Islet of Langerhans (tissue), 1 donor: ENCODE results near the gene LMNB1.

Experiments used
- FAIRE-seq: peaks from one replicate; lab custom pipeline; 2011; peaks lifted over from hg19 to GRCh38; lab: Jason Lieb, UNC

LMNB1 gene

DNA sequence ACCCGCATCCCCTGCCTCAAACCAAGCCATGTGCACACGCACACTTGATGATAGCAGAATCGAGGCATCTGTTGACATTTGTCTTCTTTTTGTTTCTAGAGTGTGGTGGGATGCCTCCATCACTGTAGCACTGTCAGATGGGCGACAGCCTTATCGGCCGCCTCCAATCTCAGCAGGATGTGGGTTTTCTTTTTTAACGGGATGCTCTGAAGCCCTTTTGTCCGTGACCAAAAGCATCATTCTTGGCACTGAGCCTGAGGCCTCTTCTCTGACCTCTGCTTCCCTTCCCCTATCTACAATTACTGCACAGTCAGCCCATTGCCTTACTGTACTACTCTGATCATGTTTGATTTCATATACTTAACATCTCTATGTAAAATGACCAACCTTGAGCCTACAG lies 78.3 kb downstream of the LMNB1 start:
- FAIRE-seq = no peak

DNA sequence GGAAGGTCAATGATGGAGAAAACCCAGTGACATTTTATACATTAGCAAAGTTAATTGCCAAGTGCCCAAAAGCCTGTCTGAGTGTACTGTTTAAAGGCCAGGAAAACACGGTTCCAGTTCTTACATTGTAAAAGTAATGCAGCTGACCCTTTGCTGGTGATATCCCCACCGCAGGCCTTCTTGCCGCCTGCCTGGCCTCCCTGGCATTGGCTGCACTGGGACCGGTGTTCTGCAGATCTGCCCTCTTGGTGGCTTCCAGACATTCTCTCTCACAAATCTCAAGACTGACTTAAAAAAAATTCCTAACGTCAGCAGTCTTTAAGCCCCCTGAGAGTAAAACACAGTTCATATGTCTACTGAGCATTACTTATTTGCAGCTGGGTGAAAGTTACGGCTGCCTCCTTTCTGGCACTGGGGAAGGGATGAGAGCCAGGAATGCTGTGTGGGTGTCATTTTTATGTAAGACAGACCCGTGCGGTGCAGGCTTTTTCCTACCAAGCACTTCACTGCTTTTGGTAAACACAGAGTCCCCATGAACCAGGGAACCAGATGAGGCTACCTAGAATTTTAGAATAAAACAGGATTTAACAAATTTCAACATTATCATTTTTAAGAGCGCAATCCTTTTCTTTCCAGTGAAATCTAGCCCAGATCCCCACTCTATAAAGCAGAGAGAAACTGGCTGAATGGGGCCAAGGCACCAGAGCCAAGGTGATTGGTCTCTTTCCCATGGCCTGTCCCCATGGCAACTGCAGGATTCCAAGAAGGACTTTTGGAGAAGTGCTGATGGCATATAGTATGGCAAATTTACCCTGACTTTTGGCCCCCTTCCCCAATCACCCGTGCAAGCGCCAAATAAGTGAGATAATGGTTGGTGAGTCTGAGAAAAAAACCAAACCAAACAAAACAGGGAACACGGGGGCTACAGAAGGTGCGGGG lies 80.8 kb downstream of the LMNB1 start:
- no peak for FAIRE-seq

DNA sequence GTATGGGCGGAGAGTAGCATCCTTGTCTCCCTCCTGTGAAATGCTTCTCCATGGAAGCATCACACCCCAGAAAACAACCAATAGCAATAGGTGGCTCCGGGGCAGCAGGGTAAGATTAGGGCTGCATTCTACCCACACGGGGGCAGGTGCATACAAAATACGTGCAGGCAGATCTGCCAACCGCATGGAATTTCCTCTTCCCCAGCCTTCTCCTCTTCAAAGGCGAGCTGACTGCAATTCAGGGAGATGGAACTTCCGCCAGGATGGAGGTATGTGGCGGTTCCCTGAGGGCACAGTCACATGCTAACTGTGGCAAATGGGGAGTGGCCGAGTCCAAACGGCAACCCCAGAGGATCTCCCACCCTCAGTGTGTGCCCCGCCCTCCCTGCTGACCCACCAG lies 81.5 kb downstream of the LMNB1 start:
- no peak for FAIRE-seq

DNA sequence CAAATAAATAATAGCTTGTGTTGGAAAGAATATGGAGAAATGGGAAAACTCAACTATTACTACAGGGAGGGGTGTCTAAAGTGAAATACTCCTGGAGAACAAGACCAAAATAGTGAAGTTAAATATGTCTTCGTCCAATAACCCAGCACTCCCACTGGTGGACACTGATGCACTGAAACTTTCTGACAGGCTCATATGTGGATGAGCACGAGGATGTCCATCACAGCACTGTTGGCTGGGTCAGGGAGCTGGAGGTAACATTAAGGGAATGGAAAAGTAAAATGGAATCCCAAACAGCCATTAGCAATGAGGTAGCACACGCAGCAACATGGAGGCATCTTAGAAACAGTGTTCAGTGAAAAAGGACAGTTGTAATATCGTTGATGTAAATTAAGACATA lies 86.5 kb downstream of the LMNB1 start:
- no peak for FAIRE-seq

DNA sequence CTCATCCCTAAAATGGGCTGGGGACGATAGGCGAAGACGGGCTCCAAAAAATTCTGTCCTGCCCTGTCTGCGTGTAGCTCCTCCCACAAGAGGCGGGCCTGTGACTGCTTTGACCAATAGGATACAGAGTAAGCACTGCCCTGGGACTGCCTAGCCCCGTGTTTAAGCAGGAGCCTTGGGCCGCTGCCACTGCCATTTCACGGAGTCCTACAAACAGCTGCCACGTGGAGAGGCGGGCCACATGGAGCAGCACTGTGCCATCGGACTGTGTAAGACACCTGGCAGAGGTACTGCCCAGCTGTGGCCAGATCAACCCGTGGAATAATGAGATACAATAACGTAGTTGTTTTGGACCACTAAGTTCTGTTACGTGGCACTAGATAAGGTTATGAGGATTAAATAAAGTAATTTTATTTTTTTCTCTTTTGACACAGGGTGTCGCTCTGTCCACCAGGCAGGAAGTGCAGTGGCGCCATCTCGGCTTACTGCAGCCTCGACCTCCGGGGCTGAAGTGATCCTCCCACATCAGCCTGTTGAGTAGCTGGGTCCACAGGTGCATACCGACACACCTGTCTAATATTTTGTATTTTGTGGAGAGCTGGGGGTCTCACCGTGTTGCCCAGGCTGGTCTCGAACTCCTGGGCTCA lies 87.2 kb downstream of the LMNB1 start:
- FAIRE-seq = no peak

DNA sequence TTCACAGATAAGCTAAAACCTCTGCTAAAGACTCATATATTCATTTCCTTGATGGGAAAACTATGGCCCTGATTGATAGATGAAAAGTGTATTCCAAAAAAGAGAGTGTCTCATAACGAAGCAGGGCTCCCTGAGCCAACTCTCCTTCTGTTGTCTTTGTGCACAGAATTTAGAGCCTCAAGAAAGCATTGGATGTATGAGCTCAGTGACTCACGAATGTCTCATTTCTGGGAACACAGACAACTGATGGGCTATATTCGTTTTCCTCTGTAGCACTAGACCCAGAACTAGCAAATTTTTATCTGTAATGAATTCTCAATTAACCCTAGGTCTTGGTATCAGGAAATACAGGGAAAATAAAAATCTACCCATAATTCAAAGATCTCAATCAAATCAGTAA lies 88.4 kb downstream of the LMNB1 start:
- FAIRE-seq = no peak

DNA sequence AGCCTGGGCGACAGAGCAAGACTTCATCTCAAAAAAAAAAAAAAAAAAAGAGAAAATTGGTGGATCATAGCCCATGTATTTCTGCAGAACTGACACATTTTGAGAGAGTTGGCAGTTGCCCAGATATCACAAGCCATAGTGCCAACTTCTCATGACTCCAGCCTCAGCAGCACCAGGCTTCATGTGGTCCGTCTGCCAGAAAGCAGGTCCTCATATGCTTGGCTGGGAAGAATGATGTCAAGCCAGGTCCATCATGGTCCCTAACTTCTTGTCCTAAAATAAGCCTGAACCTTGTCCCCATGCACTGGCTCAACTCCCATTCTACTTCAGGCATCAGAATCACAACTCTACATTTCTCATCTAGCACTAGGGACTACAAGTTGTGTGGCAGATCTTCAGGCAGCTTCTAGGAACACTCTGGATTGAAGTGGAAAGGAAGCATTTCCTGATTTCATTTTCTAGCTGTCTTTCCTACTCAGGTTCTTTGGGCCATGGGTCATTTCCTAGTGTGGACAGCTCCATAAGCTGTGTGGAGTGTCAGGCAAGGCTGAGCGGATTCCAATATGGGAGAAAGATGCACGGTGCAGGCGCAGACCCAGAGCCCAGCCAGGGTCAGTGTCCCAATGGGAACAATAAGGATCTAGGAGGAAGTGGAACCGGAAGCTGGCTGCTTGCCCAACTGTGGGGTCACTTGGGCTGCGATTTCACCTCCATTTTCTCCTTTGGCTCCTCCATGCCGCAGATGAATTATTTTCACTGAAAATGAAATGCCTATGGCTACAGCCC lies 90.1 kb downstream of the LMNB1 start:
- no peak for FAIRE-seq

DNA sequence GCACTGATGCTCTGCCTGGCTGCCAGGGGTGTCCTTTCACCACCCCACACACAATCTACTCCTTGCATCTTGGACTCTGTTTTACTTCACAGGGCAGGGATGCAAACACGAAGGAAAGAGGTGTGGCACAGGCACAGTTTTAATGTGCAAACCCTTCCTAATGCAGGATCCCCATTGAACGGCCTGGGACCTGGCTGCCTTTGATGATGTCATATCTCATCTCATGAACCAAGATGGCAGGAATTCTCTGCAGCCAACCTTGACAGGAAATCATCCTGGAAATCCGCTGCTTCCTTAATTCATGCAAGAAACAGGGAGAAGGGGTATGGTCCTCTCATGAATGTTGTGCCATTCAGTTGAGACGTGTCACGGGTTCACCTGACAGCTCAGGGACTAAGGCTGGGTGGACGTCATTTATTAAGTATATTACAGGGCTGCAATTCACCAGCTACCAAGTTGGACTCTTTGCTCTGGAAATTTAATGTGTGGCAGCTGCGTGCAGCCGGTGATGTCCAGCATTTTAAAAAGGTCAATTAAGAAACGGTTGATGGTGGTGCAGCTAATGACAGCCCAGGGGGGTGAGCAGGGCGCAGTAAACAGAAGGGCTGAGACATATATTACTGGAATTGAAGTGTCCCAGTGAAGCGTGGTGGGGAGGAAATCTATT lies 91.5 kb downstream of the LMNB1 start:
- no peak for FAIRE-seq

DNA sequence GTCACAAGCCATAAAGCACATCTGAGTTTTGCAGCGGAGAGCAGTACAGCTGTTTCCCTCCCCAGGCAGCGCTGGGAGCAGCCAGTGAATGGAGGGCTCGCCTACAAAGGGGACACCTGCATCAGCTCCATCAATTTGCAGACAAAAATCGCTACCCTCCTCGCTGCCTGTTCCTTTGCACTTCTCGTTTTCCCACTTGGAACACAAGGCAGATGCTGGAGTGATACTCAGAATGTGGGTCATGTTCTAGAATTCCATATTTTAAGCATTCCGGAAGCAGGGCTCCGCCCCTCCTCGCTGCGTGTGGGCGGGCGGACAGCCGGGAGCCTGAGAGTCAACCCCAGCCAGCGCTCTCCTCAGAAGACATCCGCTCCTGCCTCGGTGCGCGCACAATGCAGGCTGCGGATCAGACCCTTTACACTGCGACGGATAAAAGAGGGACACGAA lies 92.1 kb downstream of the LMNB1 start:
- FAIRE-seq = no peak

DNA sequence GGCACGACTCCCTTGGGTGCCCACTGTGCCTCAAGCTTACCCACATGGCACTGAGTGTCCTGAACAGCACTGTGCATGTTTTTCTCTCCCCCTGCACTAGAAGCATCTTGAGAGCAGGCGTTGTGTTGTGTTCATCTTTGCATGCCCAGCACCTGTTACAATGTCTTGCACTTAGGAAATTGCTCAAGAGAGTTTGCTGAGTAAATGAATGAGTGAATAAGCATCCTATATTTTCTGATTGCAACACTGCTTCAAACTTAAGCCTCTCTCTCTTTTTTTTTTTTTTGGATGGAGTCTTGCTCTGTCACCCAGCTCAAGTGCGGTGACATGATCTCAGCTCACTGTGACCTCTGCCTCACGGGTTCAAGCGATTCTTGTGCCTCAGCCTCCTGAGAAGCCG lies 94.5 kb downstream of the LMNB1 start:
- no peak for FAIRE-seq

DNA sequence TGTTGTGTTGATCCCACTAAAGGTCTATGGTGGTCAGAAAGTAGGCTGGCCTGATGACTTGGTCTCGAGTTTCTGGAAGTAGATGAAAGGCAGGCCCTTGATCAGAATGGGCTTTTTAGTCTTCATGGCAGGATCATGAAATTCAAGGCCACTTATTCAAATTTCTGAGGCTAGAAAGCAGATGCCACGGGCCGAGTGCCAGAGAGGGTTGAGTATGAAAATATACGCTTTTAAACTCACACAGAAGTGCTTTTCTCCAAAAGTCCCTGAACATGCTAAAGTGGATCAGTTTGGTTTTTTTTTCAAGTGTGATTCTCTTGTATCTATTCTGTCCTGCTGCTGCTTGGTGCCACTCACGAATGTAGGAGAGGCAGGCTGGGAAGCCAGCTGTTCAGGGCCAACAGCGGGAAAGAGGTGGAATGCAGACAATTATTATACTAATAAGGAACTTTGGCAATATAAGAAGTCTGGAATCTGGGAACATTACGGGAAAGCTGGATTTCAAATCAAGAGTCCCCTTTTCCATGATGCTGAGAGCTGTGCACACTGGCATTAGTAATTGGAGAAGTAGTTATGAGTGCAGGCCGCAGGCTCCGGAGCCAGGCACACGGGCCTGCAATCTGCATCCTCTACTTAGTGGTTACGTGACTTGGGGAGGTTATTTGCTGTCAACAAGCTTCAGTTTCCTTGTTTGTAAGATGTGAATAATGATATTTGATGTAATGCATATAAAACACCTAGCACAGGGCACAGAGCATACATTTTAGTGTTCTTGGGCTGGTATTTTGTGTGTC lies 95.8 kb downstream of the LMNB1 start:
- FAIRE-seq = no peak

DNA sequence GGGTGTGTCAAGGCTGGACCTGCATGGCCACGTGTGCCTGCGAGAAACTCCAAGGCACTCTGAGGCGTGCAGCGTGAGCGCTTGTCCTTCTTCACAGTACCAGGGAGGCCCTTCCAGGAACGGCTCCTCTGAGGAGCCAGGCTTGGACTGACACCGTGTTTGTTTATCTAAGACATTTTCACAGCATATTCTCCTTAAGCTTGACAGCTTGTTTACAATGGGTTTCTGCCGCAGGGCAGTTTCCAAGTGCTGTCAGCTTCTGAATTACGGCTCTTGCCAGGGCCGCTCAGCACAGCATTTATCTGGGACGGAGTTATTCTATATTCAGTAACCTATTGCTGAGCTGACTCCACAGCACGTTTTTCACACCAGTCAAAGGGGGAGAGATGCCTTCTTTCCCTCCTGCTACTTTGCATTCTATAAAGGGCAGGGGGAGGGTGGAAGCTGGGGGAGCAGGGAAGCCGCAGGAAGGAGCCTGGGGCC lies 98.4 kb downstream of the LMNB1 start:
- FAIRE-seq = no peak

DNA sequence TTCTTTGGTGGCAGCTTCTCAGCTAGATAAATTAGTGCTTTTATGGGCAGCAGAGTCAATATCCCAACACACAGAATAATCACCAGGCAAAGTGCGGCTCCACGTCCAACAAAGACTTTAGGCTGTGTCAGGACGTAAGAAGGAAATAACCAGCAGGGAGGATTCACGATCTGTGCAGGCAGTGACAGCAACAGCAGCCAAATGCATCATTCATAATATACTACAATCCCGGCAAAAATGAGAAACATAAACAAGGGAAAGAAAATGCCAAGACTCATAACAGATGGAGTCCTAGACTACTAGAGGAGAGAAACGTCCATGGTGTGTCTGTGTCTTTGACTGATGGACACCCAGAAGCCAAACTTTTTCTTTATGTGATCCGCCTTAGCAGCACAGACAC lies 100.7 kb downstream of the LMNB1 start:
- FAIRE-seq = no peak

DNA sequence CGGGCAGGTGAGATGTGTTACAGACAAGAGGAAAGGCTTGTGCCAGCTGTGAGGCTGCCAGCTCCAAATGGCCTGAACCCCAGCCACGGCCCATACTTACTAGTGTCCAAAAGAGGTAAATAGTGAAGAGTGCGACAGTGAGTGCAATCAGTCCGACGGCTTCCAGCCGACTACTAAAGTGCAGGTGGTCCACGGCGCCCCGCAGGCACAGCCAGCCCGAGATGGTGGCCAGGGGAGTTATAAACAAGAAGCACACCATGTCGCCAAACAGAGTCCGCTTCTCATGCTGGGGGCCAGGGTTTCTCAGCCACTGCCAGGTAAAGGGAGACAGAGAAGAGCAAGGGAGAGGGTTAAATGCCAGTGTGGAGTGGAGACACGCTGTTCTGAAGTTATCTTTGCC lies 101.1 kb downstream of the LMNB1 start:
- no peak for FAIRE-seq

DNA sequence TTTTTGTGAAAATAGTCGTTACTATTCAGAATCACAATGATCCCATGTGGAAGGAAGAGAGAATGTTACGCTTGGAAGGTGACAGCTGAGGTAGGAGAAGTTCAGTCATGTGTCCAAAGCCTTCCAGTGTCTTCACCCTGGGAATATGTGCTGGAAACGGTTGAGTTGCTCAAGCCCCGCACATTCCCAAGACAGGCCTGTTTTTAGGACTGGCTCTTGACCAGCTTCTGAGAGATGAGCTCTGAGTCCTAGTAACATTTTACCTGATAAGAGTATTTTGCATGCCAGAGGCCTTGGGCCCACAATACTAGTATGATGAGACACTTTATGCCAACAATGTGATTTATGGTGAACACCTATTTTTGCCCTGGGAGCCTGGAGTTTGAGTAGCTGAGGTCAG lies 101.7 kb downstream of the LMNB1 start:
- FAIRE-seq = no peak

DNA sequence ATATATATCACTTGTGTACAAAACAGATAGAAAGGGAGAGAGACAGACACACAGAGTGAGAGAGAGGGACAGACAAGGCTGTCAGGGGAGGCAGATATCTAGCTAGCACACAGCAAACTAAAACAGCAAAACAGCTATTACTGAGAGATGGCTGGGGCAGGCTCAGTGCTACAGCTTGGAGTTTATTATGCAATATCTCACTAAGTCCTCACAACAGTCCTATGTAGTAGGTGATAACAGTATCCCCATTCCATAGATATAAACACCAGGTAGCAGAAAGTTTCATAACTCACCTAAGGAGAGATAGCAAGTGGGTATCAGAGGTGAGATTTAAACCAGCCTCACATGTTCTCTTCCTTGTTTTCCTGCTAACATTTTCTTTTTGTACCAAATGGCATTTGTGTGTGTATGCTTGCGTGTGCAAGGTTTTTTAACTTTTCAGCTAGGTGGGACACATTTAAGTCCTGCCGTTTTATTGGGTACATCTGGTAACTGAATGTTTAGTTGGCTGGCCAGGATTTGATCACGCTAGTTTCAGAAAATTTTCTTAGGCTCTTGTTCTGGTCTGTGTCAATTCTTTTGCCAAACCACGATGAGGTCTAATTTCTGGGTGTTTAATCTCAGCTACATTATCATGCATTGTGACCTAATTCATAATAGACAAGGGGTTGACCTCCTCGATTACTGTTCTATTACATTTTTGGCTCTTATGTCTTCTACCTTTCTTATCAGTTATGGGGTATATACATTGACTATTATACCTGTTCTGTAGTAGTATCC lies 105.1 kb downstream of the LMNB1 start:
- FAIRE-seq = no peak

DNA sequence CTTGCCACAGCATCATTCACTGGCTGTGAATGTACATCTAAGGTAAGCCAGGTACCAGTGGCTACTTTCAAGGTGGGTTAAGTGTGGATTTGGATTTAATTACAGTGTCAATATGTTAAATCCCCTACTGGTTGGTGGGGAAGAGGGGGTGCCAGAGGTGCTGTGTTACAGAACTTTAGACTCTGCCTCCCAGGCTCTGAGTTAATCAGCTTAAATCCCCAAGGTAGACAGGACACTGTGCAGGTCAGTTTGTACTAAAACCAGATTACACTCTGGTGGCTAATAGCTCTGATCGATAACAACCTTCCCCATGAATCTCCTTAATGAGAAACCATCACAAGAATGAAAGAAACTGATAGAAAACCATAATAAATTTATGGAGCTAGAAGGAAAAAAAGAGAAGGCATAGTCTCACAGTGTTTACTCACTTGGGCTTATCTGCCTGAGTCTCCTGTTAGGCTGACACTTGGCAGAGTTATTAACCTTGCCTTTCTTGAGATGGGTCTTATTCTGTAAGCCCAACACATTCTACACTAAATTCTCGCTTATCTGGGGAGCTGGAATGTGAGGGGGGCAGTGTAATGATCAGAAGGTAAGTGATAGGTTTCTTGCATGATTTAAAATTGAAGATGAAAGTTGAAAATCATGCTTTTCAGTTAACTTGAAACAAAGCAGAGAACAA lies 106.8 kb downstream of the LMNB1 start:
- no peak for FAIRE-seq

DNA sequence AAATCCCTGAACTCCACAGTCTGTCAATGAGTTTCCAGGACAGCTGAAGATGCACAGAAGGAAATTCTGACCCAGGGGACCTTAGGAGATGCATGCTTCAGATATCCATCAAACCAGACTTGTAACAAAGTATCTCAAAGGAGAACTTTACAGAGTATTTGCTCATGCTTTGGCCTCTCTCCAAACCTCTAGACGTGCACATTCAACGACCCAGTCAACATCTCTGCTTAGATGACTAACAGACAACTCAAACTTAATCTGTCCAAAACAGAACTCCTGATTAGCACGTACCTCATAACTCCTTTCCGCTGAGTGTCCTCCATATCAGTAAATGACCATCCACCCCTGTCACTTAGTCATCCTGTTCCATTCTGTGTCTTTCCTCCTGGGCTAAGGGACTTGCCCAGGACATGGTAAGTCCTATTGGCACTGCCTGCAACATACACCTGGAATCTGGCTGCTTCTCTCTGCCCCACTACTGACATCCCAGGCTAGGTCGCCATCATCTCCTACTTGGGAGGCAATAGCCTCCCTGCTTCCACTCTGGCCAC lies 107.4 kb downstream of the LMNB1 start:
- no peak for FAIRE-seq
